Suppressor macrophage treated with lipopolysaccharide for 1 hour (primary cell): Measurements from ENCODE around the gene PER1.
A peak's percentile ranks its signal among the peaks of the same experiment; 100 is the strongest.

Experiments used
- DNase-seq, 3 donors: peaks; one replicate each; pipeline ENCODE4 v3.0.0-alpha.2; 2020 to 2022

PER1 gene

DNA sequence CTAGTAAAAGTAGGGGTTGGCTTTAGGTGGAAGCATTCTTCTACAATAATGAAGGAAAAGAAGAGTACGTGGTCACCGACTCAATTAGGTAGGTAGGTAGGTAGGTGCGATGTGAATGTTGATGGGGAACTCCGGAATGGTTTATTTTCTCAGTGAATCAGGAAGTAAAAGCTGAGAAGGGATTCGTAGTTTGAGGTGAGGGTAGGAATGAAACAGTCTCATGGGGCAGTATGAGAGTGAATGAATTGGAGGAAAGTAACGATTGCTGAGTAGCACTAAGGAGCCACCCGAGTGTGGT, 13.9 kb downstream of the PER1 start:
- DNase-seq = no peak

DNA sequence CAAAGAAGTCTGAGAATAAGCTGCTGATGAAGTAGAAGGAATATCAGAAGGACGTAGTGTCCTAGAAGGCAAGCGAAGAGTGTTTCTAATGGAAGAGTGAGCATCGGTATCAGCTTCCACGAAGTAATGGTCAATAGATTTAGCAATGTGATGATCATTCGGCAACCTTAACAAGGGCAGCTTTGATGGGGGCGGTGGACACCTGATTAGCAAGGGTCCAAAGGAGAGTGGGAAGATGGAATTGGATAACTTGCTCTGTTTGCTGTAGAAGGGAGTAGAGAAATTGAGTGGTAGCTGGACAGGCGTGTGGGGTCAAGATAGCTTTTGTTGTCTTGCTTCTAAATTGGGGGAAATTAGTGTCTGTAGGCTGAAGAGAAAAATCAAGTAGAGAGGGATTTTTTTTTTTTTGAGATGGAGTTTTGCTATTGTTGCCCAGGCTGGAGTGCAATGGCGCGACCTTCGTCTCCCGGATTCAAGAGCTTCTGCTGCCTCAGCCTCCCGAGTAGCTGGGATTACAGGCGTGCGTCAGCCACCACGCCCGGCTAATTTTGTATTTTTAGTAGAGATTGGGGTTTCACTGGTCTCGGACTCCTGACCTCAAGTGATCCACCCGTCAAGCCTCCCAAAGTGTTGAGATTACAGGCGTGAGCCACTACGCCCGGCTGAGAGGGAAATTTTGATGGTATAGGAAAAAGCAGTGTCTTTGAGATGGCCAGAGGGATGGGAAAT, 14.4 kb downstream of the PER1 start:
- DNase-seq = peak; percentile 29 to 38 (median 37)

- DNase-seq = no peak
Observed at GRCh38 chr17:8133941-8134340, 18.3 kb downstream of the PER1 start.

DNA sequence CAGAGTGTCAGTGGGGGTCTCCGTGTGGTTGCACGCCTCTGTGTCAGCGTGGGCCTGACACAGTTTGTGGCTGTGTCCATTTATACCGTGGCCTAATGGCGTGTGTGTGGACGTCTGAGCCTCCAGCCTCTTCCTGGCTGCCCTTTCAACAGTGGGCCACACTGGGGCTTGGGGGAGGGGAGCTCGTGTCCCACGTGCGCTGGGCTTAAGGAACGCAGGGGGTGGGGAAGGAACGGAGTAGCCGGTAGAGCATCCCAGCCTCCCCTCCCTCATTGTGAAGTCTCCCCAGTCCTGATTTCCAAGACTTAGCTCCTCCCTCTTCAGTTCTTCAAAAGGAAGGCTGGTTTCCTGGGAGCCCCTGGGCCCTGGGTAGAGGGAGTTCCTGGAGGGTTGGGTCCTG, 18.8 kb downstream of the PER1 start:
- no peak for DNase-seq

- DNase-seq = peak in 1 of 3 donors; percentile 18
Observed at GRCh38 chr17:8131844-8132441, 20.3 kb downstream of the PER1 start.

- DNase-seq = peak in 1 of 3 donors; percentile 7
Observed at GRCh38 chr17:8128125-8128784, 23.9 kb downstream of the PER1 start.

GRCh38 chr17:8126491-8127066, 25.6 kb downstream of the PER1 start:
- peak; percentile 40 to 76 (median 50) for DNase-seq

- no peak for DNase-seq
Observed at GRCh38 chr17:8125947-8126490, 26.2 kb downstream of the PER1 start.

GRCh38 chr17:8125154-8125946, 26.9 kb downstream of the PER1 start:
- DNase-seq = peak; percentile 79 to 88 (median 80)

- DNase-seq = peak in 2 of 3 donors; percentile 23 to 36
Observed at GRCh38 chr17:8124350-8125153, 27.7 kb downstream of the PER1 start.

DNA sequence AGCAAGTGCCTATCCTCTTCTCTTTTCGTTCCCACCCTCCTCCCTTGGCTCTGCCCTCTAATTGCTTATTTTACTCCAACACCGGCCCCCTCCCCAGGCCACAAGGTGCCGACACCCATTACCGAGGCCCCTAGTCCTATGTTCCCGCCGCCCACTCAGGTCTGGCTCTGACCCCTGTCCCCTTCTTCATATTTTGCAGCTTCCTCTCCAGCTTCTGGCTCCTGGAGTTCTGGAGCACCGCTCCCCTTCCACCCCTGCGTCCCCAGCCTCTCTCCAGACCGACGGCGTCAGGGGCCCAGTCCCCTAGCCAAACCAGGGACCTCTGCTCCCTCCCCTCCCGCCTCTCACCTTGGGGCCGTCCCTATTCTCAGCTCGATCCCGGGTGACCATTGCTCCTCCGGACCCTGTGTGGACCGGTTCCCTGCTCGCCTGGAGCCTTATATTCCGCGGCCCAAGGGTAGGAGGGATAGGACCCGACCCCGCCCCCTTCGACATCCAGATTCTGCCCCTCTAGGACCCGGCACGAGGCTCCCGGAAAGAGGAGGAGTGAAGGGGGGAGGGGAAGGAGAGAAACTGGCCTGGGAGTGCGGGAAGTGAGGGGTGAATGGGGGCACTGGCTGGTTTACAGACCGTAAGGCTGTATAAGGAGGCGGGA, 28.4 kb downstream of the PER1 start, which contains the start of gene HES7:
TSS of gene HES7 (minus strand) at position 412 of the 655 bp plus-strand sequence. CDS start at position 390, 22 bp downstream.
- peak in 1 of 3 donors; percentile 17 for DNase-seq

DNA sequence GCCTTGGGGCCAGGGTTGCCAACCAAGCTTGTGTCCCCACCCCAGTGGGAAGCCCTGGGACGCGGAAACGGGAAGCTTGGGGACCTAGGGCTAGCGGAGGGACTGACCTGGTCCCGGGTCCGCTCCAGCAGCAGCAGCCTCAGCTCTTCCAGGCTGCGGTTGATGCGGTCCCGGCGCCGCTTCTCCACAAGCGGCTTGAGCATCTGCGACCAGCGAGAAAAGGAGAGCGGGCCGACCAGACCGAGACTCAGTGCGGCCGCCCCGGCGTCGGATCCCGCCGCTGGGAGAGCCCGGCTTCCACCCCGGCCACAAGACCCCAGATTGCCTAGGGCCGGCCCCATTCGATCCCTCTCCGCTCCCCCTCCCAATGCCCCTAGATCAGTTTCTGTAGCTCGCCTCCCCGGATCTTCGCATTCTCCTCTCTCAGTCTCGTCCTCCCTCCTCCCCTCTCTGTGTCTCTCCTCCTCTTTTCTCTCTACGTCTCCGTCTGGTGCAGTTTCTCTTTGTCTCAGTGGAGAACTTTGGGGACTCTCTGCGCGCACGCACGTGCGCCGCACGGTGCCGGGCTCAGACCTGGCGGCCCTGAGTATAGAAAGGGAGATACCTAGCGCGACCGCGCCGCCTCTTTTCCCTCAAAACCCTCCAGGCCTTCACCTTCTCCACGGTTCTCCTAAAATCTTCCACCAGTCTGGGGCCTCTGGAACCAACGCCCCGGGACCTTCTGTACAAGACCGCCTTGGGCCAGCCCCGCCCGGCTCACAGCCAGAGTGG, 29.1 kb downstream of the PER1 start:
- DNase-seq = peak in 2 of 3 donors; percentile 35 to 43

- peak; percentile 30 to 44 (median 32) for DNase-seq
Observed at GRCh38 chr17:8122422-8122923, 29.7 kb downstream of the PER1 start.

DNA sequence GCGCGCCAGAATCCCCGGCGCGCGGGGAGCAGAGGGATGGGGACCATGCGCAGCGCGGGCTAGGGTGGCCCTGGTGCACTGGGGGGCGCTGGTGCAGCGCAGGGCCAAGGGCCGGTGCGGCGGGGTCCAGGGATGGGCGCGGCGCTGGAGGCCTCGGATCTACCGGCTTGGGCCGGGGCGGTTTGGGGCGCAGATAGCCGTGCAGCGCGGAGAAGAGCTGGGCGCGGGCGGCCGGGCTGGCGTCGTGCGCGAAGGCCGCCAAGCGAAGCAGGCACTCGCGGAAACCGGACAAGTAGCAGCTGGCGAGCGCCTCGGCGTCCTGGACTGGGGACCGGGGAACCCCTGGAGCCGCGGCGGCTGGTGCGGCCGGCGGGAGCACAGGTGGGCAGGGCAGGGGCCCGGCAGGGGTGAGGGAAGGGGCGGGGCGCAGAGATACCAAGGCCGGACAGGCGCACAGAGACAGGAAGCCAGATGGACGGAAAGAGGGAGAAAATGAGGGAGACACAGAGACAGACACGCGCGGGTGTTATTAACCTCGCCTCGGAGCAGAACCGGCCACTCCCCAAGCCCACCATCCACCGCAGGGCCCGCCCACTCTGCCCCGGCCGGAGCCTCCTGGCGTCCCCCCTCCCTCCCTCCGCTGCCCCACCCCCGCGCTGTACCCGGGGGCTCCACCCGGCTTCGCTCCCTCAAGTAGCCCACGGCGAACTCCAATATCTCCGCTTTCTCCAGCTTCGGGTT, 30.4 kb downstream of the PER1 start:
- DNase-seq = peak; percentile 58 to 84 (median 66)

DNA sequence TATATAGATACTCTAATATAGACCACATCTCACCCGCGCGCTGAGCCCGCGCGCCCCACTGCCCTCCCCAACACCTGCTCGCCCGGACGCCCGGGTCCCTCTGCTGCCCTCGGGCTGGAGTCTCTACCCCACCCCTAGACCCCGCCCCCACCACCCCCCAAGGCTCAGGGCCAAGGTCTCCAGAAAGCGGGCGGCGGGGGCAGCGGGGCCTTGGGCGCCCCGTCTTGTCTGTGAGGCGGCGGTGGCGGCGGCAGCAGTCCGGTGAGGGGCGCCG, 30.9 kb downstream of the PER1 start:
- DNase-seq = no peak

GRCh38 chr17:8120520-8121406, 31.4 kb downstream of the PER1 start:
- DNase-seq = peak; percentile 73 to 81 (median 78)

DNA sequence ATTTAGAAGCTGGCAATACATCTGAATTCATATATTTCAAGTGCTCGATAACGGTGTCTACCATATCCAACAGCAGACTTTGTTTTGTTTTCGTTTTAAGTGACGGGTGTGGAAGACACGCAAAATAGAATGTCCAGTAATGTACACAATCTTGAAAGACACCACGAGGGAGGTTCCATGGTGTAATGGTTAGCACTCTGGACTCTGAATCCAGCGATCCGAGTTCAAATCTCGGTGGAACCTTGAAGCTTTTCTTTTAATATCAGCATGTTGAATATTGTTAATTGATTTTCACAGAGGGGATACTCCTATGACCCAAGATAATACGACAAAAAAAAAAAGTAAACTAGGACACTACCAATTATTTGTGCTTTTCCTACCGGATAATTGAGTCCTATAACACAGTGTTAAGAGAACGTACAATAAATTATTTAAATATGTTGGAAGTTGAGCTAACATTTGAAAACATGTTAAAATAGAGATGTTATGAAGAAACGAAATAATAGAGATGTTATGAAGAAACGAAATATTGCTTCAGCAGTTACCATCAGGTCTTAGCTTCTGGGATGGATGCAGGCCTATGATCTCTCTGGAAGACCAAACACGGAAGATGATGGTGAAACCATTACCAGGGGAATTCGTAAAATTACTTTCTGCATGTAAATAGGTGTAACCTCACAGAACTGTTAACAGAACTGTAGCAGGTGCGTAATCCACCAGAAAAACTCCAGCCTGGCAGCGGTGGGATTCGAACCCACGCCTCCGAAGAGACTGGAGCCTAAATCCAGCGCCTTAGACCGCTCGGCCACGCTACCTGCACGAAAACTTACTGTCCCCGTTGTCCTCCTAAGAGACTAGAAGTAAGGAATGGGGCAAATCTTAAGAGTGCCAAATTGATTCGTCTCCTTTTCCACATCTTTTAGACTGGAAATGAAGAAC, 32.4 kb downstream of the PER1 start:
- peak; percentile 86 to 96 (median 95) for DNase-seq
